GM12873 (cell line): ENCODE results near the gene ARL15.

Experiments
- CTCF ChIP-seq: IDR thresholded peaks from 2 replicates; pipeline ENCODE4 v1.5.1; 2012; ENCODE audit warnings: low read depth, mild to moderate bottlenecking, moderate library complexity, low read length, control low read depth; ENCODE audit not compliant: insufficient read depth; ENCODE audit errors: missing control alignments

Gene ARL15

GRCh38 chr5:54098267-54098666 is 212.1 kb downstream of the ARL15 start:
- TF ChIP-seq CTCF: no peak

DNA sequence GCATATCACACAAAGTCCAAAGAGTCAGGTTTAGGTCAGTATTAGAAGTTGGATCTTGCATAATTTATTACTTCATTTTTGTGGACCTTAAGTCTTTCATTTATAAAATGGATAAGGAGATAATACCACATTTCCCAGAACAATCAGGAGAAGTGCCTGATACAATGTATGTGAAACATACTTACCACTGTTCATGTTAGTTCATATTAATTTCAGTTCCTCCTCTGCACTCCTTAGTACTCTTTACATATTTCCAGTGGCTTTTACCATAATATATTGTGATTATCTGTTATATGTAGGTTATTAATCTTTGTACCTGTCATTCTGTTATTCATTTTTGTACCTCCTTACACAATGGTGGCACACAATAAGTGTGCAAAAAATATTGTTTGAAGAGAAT is 214.4 kb downstream of the ARL15 start:
- TF ChIP-seq CTCF: no peak

- no peak for TF ChIP-seq CTCF
These were observed 215.7 kb downstream of the ARL15 start for GRCh38 chr5:54094706-54095105.

GRCh38 chr5:54093861-54094260 is 216.5 kb downstream of the ARL15 start:
- TF ChIP-seq CTCF: no peak

DNA sequence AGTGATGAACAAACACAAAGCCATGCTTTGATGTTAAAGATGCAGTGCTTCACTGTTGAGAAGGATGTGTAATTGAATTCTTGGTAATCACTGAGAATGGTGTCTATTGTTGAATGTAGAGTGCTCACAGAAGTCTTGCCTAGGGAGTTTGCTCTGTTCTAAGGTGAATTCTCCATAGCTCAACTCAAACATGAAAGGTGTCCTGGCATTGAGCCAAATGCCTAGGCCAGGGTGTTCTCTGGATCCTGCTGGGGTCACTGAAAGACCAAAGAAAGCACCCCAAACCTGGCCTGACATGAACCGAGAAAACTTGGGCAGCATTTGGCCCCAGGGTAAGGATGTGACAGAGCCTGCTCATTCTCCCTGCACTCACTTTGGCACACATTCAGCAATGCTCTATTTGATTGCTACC is 217.3 kb downstream of the ARL15 start:
- TF ChIP-seq CTCF: no peak

DNA sequence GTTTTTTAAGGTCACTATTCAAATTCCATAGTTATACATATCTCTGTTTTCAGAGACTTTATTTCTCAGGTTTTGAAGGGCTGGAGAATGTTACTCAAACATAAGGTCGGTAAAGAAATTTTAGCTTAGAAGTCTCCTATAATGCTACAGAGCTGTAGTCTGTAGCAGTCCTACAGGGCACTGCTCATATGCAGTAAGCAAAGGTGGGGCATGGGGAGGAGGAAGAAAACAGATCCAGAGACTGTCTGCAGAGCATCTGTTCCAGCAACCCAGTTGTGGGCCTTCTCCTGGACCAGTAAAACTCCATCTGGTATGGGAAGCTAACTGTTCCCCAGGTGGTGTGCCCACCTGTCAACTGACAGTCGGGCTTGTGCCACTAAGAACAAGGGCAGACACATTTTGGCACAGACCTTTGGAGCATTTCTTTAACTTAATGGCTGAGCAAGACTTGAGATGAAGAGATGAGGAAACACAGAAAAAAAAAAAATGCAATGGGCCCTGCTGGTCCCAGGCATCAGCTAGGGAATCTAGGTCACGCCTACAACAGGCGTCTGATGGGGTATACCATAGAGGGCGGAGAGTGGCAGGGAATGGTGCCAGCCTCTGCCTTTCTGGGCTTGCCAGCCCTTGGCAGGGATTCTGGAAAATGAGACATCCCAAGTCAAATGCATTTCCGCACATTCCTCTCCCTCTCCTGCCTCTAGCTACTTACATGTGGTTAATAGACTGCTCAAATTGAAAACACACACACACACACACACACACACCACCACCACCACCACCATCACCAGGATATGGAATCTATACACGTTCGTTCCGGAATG is 218.9 kb downstream of the ARL15 start:
- no peak for TF ChIP-seq CTCF

DNA sequence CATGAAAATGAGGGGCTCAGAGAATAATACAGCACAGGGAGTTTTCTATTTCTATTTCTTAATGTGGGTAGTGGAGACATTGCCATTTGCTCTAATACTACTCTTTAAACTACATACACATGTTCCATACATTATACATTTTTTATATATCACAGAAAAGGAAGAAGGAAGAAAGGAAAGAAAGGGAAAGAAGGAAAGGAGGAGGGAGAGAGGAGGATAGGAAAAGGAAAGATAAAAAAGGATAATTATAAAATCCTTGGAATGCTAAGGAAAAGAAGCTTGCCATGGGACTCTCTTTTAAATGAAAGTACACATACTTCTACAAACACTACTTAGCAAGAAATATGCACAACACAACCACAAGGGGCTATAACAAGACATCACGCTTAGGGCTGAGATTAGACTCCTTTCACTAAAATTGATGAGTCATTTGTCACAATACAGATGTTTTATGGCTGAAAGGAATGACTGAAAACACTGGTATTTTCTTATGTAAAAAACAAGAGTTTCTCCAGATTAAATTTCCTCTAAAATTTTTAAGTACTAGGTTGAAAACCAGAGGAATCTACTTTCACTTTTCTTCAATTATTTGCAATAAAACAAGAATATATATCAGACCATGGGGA is 219.8 kb downstream of the ARL15 start:
- no peak for TF ChIP-seq CTCF
